ENCODE measurements around the gene FOXN3.

The FOXN3 gene

DNA sequence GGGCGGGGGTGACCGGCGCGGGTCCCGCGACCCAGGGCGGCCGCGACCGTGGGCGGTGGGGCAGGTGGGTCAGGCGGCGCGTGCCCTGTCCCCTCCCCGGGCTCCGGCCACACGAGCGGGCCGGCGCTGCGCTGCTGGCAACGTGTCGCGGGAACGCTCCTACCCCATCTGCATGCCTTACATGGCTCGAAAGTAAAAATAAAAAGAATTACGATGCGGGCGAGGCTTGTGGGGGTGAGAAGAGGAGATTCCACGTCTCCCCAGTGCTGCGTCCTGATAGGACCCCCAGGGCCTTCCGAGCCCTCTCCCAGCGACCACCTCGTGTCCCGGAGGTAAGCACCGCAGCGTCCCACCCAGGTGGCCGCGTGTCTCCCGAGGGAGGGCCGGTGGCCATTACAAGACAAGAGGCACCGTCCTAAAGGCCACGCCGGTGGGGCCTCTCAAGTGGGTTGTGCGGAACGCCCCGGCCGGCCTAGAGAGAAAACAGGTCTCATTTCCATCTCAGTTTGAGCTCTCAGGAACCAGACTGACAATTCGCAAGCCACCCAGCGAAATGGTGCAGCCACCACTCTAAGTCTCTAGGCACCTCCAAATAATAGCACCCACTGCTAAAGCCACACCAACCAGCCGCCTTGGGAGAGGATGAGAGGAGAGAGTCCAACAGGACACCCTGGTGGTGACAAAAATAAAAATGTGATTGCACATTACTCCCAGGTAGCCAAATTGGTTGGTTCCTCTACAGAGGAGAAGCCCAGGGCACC lies 612 bp upstream of the FOXN3 start:
- DNase-seq, result peak; percentile 66
- in situ Hi-C loops (cut with HindIII; ENCODE audit: low pct_ligation_motif_present, low pct_unique_long_range_greater_than_20kb, low sequenced_read_pairs), result no loop called here

DNA sequence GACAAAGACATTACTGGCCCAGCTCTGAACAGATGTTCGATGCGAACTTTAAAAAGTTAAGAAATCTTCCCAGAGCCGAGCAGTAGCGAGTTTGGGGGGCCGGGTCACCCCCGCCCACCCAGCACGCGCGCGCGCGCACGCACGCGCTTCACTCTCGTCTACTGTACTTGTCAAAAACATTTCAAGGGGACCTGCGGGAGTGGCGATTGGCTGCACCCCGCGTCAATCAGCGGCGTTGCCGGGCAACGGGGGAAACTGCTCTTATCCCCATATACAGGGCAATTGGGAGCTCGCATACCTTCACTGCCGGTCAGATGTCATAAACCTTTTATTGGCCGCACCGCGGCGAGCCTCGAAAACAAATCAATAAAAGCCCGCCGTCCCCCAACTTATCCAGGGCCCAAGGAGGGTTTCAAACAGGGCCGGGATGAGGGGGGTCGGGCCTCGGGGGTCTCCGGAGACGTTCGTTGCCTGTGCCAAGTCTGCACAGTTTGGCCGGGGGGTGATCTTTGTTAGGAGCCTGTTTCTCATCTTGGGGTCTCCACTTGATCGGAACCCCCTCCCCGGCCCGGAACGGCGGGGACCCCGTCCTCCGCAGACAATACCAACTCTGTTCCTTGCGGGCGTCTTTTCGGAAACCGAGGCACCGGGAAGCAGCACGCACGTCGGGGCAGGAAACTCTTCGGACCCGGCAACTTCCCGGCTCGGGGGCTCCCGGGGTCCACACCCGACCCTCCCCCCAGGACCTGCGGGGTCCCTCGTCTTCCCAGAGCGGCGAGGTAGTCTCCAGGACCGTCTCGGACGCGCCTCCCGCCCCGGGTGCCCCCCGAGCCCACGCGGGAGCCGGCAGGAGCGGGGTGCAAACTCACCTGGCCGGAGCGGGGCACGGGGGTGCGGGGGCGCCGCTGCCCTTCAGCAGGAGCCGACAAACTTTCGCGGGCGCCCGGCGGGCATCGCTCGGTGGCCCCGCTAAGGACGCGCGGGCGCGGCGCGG lies 734 bp downstream of the FOXN3 start:
- in situ Hi-C loops (cut with HindIII; ENCODE audit: low pct_ligation_motif_present, low pct_unique_long_range_greater_than_20kb, low sequenced_read_pairs), result no loop called here

DNA sequence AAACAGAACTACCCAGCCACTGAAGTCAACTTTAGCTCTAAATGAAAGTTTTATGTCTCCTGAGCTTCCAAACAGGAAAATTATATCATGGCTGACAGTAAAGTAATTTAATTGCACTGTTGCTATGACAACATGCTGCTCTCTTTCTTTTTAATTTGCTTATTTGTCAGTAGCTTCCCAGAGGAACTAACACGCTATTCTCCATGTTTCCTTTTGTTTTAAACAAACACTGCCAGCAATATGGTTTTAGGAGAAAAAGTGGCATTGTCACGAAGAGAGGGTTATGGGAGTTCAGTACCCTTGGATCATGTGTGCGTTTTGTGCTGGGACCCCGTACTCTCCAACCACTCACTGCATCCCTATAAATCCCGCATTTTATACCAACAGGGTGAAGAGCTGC lies 1.9 kb downstream of the FOXN3 start:
- in situ Hi-C loops (cut with HindIII; ENCODE audit: low pct_ligation_motif_present, low pct_unique_long_range_greater_than_20kb, low sequenced_read_pairs), result no loop called here
- no peak for DNase-seq

More for the DNA sequence above, 734 bp downstream of the FOXN3 start:
- peak; percentile 95 for DNase-seq

DNA sequence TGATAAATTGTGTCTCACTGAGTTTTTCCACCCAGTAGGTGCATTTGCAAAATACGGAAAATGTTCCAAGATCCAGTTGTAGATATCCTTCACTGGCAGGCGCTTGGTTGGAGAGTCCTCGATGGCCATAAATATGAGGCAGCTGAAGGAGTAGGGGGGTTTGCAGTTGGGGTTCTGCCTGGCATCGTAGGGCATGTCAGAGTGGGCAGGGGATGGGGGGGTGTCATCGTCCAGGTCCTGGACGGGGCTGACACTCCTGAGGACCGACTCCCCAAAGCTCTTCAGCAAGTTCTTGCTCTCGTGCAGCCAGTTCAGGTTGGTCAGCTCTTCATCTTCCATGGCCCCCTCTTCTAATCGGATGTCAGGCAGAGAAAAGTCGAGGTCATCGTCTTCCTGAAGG lies 5.1 kb downstream of the FOXN3 start:
- in situ Hi-C loops (cut with HindIII; ENCODE audit: low pct_ligation_motif_present, low pct_unique_long_range_greater_than_20kb, low sequenced_read_pairs), result no loop called here
- DNase-seq, result no peak

- in situ Hi-C loops (cut with HindIII; ENCODE audit: low pct_ligation_motif_present, low pct_unique_long_range_greater_than_20kb, low sequenced_read_pairs), result no loop called here
- DNase-seq, result no peak
Observed at GRCh38 chr14:89409961-89410360, 7.1 kb downstream of the FOXN3 start.

DNA sequence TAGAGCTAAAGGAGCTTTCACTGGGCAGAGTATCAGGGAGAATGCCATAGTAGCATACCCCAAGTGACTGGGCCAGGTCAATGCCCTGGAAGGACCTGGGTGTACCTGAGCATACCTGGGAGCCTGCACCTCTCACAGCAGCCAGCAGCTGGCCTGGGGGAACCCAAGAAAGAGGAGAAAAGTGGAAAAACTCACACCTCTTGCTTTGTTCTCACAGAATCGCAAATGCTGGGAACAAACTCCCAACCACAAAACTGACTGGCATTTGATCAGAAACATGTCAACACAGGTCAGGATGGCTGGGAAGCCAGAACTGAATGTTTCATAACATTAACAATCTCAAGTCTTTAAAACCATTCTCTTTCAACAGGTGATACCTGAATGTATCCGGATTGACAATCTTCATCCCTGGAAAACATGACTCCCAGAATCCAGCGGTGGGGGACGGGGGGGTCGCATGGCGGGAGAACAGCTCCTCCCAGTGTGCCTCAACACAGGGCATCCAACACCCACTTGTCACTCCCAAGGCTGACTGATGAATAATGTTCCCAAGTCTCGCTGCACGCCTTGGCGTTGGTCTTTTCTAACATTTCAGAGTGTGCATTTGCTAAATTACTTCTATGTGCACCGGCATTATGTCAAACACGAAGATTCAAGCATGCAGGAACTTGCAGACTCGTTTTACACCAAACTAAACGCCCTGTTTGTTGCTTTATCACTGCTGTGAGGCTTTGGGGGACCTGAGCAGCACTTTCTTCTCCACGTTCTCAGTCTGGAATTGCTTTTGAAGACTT lies 7.9 kb downstream of the FOXN3 start:
- no peak for DNase-seq
- in situ Hi-C loops (cut with HindIII; ENCODE audit: low pct_ligation_motif_present, low pct_unique_long_range_greater_than_20kb, low sequenced_read_pairs), result no loop called here

- no peak for DNase-seq
- in situ Hi-C loops (cut with HindIII; ENCODE audit: low pct_ligation_motif_present, low pct_unique_long_range_greater_than_20kb, low sequenced_read_pairs), result no loop called here
Observed at GRCh38 chr14:89407856-89408255, 9.2 kb downstream of the FOXN3 start.

GRCh38 chr14:89406941-89407340 lies 10.1 kb downstream of the FOXN3 start:
- no peak for DNase-seq
- in situ Hi-C loops (cut with HindIII; ENCODE audit: low pct_ligation_motif_present, low pct_unique_long_range_greater_than_20kb, low sequenced_read_pairs), result no loop called here

- DNase-seq, result no peak
- in situ Hi-C loops (cut with HindIII; ENCODE audit: low pct_ligation_motif_present, low pct_unique_long_range_greater_than_20kb, low sequenced_read_pairs), result no loop called here
Observed at GRCh38 chr14:89406361-89406760, 10.7 kb downstream of the FOXN3 start.

DNA sequence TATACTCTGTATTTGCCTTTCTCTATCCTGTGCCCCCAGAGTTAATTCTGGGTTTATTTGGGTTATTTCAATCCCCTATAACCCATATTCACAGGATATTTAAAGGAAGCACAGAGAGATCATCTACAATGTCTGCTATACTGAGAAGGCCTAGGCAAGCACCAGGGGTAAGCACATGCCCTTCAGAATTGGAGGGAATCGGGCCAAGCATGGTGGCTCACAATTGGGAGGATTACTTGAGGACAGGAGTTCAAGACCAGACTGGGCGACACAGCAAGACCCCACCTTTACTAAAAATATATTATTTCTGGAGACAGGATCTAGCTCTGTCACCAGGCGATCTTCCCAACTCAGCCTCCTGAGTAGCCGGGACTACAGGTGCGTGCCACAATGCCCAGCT lies 11.3 kb downstream of the FOXN3 start:
- in situ Hi-C loops (cut with HindIII; ENCODE audit: low pct_ligation_motif_present, low pct_unique_long_range_greater_than_20kb, low sequenced_read_pairs), result no loop called here
- DNase-seq, result no peak

DNA sequence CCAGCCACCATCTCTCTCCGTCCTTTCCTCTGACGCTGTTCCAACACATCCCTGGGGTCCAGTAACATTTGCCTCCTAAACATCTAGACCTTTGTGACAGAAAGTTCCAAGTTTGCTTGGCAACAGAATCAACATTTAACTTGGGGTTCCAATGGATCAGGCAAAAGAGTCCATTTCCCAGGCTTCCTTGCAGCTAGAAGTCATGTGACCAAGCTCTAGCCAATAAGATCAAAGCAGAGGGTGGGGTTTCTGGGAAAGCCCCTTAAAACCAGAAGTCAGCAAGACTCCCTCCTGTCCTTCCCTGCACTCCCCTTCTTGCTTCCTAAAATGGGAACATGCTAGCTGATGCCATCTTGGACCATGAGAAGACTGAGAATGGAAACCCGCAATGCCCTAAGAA lies 14.7 kb downstream of the FOXN3 start:
- in situ Hi-C loops (cut with HindIII; ENCODE audit: low pct_ligation_motif_present, low pct_unique_long_range_greater_than_20kb, low sequenced_read_pairs), result no loop called here
- no peak for DNase-seq

DNA sequence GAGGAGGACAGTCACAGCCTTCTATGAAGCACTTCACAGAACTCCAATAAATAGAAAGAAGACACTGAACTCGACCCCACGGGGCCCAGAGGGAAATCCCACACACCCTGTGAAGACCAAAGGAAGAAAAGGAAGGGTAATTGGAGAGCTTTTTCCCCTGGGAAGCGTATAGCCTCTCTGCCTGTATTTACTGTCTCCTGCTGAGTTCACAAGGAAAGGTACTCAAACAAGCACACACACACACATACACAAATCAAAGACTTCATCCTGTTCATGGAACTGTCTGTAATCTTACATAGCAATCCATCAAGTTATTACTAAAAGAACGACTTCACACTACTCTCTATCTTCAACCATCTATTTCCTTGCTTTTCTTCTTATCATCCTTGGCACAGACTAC lies 15.3 kb downstream of the FOXN3 start:
- in situ Hi-C loops (cut with HindIII; ENCODE audit: low pct_ligation_motif_present, low pct_unique_long_range_greater_than_20kb, low sequenced_read_pairs), result no loop called here
- no peak for DNase-seq

DNA sequence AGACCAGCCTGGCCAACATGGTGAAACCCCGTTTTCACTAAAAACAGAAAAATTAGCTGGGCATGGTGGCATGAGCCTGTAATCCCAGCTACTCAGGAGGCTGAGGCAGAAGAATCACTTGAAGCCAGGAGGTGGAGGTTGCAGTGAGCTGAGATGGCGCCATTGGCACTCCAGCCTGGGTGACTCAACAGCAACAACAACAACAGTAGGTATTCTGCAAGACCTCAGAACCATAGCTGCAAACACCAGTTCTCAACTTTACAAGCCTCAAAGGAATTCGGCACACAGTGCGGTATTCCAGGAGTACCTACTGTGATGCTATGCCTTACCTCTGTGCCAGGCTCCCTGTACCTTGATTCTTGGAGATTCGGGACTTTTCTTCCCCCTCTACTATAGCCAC lies 15.8 kb downstream of the FOXN3 start:
- in situ Hi-C loops (cut with HindIII; ENCODE audit: low pct_ligation_motif_present, low pct_unique_long_range_greater_than_20kb, low sequenced_read_pairs), result no loop called here
- DNase-seq, result no peak

GRCh38 chr14:89400529-89400928 lies 16.5 kb downstream of the FOXN3 start:
- DNase-seq, result no peak
- in situ Hi-C loops (cut with HindIII; ENCODE audit: low pct_ligation_motif_present, low pct_unique_long_range_greater_than_20kb, low sequenced_read_pairs), result no loop called here

DNA sequence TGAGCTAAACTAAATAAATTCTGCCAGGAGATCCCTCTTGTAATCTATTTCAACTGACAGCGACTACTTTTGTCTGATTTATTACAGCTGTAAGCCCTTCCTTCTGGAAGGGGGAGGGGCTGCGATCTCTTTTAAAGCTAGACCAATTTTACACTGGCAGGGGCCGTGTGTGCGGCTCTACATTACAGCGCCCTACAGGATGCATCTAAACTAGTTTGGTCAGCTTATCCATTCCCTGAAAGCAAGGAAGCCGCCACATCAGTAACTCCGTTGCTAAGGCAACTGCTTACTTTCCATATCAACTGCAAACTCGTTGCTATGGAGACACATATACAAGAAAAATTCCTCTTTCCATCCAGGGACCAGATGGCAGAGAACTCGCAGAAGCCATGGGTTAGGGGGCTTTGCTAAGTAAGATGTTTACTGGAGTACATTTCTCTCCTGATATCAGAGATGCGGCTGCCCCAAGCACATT lies 17.4 kb downstream of the FOXN3 start:
- DNase-seq, result no peak
- in situ Hi-C loops (cut with HindIII; ENCODE audit: low pct_ligation_motif_present, low pct_unique_long_range_greater_than_20kb, low sequenced_read_pairs), result no loop called here

DNA sequence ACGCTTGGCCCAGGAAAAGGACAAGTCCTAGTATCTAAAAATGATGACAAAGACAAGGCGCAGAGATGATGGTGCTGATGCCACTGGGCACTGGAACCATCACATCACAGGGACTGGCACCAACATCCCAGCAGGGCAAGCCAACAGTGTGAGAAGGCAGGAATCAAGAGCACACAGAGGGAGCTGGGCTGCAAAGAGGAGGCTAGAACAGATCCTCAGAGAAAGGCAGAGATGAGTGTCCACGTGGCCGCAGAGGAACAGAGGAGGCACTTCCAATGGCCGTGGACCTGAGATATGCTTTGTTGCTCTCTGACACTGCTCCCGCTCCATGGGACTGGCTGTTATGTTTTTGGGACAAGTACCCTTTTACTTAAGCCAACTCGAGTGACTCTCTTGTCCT lies 17.9 kb downstream of the FOXN3 start:
- in situ Hi-C loops (cut with HindIII; ENCODE audit: low pct_ligation_motif_present, low pct_unique_long_range_greater_than_20kb, low sequenced_read_pairs), result no loop called here

GRCh38 chr14:89397569-89398230 lies 19.3 kb downstream of the FOXN3 start:
- in situ Hi-C loops (cut with HindIII; ENCODE audit: low pct_ligation_motif_present, low pct_unique_long_range_greater_than_20kb, low sequenced_read_pairs), result no loop called here

More for the DNA sequence above, 17.9 kb downstream of the FOXN3 start:
- DNase-seq, result no peak

GRCh38 chr14:89394972-89395371 lies 22.1 kb downstream of the FOXN3 start:
- no peak for DNase-seq
- in situ Hi-C loops (cut with HindIII; ENCODE audit: low pct_ligation_motif_present, low pct_unique_long_range_greater_than_20kb, low sequenced_read_pairs), result no loop called here

More at GRCh38 chr14:89397569-89398230, 19.3 kb downstream of the FOXN3 start:
- no peak for DNase-seq

Data from ACHN (cell line).